Amniotic epithelial cell (primary cell): ENCODE results near the gene LMNB1.

Source experiments
- DNase-seq: peaks from one replicate; pipeline ENCODE4 v3.0.0-alpha.2; 2010; ENCODE audit warnings: low read depth

The LMNB1 gene

GRCh38 chr5:126855266-126855665 lies 78.3 kb downstream of the LMNB1 start:
- no peak for DNase-seq

DNA sequence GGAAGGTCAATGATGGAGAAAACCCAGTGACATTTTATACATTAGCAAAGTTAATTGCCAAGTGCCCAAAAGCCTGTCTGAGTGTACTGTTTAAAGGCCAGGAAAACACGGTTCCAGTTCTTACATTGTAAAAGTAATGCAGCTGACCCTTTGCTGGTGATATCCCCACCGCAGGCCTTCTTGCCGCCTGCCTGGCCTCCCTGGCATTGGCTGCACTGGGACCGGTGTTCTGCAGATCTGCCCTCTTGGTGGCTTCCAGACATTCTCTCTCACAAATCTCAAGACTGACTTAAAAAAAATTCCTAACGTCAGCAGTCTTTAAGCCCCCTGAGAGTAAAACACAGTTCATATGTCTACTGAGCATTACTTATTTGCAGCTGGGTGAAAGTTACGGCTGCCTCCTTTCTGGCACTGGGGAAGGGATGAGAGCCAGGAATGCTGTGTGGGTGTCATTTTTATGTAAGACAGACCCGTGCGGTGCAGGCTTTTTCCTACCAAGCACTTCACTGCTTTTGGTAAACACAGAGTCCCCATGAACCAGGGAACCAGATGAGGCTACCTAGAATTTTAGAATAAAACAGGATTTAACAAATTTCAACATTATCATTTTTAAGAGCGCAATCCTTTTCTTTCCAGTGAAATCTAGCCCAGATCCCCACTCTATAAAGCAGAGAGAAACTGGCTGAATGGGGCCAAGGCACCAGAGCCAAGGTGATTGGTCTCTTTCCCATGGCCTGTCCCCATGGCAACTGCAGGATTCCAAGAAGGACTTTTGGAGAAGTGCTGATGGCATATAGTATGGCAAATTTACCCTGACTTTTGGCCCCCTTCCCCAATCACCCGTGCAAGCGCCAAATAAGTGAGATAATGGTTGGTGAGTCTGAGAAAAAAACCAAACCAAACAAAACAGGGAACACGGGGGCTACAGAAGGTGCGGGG lies 80.8 kb downstream of the LMNB1 start:
- peak; percentile 59 for DNase-seq

GRCh38 chr5:126858441-126858840 lies 81.5 kb downstream of the LMNB1 start:
- no peak for DNase-seq

DNA sequence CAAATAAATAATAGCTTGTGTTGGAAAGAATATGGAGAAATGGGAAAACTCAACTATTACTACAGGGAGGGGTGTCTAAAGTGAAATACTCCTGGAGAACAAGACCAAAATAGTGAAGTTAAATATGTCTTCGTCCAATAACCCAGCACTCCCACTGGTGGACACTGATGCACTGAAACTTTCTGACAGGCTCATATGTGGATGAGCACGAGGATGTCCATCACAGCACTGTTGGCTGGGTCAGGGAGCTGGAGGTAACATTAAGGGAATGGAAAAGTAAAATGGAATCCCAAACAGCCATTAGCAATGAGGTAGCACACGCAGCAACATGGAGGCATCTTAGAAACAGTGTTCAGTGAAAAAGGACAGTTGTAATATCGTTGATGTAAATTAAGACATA lies 86.5 kb downstream of the LMNB1 start:
- DNase-seq = no peak

DNA sequence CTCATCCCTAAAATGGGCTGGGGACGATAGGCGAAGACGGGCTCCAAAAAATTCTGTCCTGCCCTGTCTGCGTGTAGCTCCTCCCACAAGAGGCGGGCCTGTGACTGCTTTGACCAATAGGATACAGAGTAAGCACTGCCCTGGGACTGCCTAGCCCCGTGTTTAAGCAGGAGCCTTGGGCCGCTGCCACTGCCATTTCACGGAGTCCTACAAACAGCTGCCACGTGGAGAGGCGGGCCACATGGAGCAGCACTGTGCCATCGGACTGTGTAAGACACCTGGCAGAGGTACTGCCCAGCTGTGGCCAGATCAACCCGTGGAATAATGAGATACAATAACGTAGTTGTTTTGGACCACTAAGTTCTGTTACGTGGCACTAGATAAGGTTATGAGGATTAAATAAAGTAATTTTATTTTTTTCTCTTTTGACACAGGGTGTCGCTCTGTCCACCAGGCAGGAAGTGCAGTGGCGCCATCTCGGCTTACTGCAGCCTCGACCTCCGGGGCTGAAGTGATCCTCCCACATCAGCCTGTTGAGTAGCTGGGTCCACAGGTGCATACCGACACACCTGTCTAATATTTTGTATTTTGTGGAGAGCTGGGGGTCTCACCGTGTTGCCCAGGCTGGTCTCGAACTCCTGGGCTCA lies 87.2 kb downstream of the LMNB1 start:
- no peak for DNase-seq

DNA sequence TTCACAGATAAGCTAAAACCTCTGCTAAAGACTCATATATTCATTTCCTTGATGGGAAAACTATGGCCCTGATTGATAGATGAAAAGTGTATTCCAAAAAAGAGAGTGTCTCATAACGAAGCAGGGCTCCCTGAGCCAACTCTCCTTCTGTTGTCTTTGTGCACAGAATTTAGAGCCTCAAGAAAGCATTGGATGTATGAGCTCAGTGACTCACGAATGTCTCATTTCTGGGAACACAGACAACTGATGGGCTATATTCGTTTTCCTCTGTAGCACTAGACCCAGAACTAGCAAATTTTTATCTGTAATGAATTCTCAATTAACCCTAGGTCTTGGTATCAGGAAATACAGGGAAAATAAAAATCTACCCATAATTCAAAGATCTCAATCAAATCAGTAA lies 88.4 kb downstream of the LMNB1 start:
- peak; percentile 60 for DNase-seq

DNA sequence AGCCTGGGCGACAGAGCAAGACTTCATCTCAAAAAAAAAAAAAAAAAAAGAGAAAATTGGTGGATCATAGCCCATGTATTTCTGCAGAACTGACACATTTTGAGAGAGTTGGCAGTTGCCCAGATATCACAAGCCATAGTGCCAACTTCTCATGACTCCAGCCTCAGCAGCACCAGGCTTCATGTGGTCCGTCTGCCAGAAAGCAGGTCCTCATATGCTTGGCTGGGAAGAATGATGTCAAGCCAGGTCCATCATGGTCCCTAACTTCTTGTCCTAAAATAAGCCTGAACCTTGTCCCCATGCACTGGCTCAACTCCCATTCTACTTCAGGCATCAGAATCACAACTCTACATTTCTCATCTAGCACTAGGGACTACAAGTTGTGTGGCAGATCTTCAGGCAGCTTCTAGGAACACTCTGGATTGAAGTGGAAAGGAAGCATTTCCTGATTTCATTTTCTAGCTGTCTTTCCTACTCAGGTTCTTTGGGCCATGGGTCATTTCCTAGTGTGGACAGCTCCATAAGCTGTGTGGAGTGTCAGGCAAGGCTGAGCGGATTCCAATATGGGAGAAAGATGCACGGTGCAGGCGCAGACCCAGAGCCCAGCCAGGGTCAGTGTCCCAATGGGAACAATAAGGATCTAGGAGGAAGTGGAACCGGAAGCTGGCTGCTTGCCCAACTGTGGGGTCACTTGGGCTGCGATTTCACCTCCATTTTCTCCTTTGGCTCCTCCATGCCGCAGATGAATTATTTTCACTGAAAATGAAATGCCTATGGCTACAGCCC lies 90.1 kb downstream of the LMNB1 start:
- no peak for DNase-seq

DNA sequence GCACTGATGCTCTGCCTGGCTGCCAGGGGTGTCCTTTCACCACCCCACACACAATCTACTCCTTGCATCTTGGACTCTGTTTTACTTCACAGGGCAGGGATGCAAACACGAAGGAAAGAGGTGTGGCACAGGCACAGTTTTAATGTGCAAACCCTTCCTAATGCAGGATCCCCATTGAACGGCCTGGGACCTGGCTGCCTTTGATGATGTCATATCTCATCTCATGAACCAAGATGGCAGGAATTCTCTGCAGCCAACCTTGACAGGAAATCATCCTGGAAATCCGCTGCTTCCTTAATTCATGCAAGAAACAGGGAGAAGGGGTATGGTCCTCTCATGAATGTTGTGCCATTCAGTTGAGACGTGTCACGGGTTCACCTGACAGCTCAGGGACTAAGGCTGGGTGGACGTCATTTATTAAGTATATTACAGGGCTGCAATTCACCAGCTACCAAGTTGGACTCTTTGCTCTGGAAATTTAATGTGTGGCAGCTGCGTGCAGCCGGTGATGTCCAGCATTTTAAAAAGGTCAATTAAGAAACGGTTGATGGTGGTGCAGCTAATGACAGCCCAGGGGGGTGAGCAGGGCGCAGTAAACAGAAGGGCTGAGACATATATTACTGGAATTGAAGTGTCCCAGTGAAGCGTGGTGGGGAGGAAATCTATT lies 91.5 kb downstream of the LMNB1 start:
- no peak for DNase-seq

DNA sequence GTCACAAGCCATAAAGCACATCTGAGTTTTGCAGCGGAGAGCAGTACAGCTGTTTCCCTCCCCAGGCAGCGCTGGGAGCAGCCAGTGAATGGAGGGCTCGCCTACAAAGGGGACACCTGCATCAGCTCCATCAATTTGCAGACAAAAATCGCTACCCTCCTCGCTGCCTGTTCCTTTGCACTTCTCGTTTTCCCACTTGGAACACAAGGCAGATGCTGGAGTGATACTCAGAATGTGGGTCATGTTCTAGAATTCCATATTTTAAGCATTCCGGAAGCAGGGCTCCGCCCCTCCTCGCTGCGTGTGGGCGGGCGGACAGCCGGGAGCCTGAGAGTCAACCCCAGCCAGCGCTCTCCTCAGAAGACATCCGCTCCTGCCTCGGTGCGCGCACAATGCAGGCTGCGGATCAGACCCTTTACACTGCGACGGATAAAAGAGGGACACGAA lies 92.1 kb downstream of the LMNB1 start:
- DNase-seq = no peak

- DNase-seq = peak; percentile 66
These were observed 94.5 kb downstream of the LMNB1 start for GRCh38 chr5:126871441-126871840.

DNA sequence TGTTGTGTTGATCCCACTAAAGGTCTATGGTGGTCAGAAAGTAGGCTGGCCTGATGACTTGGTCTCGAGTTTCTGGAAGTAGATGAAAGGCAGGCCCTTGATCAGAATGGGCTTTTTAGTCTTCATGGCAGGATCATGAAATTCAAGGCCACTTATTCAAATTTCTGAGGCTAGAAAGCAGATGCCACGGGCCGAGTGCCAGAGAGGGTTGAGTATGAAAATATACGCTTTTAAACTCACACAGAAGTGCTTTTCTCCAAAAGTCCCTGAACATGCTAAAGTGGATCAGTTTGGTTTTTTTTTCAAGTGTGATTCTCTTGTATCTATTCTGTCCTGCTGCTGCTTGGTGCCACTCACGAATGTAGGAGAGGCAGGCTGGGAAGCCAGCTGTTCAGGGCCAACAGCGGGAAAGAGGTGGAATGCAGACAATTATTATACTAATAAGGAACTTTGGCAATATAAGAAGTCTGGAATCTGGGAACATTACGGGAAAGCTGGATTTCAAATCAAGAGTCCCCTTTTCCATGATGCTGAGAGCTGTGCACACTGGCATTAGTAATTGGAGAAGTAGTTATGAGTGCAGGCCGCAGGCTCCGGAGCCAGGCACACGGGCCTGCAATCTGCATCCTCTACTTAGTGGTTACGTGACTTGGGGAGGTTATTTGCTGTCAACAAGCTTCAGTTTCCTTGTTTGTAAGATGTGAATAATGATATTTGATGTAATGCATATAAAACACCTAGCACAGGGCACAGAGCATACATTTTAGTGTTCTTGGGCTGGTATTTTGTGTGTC lies 95.8 kb downstream of the LMNB1 start:
- DNase-seq = no peak

DNA sequence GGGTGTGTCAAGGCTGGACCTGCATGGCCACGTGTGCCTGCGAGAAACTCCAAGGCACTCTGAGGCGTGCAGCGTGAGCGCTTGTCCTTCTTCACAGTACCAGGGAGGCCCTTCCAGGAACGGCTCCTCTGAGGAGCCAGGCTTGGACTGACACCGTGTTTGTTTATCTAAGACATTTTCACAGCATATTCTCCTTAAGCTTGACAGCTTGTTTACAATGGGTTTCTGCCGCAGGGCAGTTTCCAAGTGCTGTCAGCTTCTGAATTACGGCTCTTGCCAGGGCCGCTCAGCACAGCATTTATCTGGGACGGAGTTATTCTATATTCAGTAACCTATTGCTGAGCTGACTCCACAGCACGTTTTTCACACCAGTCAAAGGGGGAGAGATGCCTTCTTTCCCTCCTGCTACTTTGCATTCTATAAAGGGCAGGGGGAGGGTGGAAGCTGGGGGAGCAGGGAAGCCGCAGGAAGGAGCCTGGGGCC lies 98.4 kb downstream of the LMNB1 start:
- DNase-seq = peak; percentile 91

GRCh38 chr5:126877602-126878001 lies 100.7 kb downstream of the LMNB1 start:
- DNase-seq = no peak

- DNase-seq = no peak
These were observed 101.1 kb downstream of the LMNB1 start for GRCh38 chr5:126878085-126878484.

DNA sequence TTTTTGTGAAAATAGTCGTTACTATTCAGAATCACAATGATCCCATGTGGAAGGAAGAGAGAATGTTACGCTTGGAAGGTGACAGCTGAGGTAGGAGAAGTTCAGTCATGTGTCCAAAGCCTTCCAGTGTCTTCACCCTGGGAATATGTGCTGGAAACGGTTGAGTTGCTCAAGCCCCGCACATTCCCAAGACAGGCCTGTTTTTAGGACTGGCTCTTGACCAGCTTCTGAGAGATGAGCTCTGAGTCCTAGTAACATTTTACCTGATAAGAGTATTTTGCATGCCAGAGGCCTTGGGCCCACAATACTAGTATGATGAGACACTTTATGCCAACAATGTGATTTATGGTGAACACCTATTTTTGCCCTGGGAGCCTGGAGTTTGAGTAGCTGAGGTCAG lies 101.7 kb downstream of the LMNB1 start:
- DNase-seq = peak; percentile 62

GRCh38 chr5:126881821-126882600 lies 105.1 kb downstream of the LMNB1 start:
- peak; percentile 34 for DNase-seq

- no peak for DNase-seq
These were observed 106.8 kb downstream of the LMNB1 start for GRCh38 chr5:126883564-126884245.

GRCh38 chr5:126884269-126884819 lies 107.4 kb downstream of the LMNB1 start:
- peak; percentile 97 for DNase-seq
